Endothelial cell of umbilical vein (primary cell): ENCODE measurements around the gene LCOR. TPM values are rescaled to one million over a fixed set of nuclear protein-coding genes. Genes with fewer than 3 reads are reported as not detected.

Source experiments
- BruUV-seq: library from RNA; stranded (reverse); fragments of 400-500 nt; replicated peaks from 2 replicates; lab custom pipeline; 2021; lab: Mats Ljungman, UMichigan
- CTCF ChIA-PET: fragments of 300-600, 350-600 bp; sonication (Branson Sonifier 250); formaldehyde crosslinking; loops from one replicate; lab custom pipeline; 2021; ENCODE audit warnings: antibody characterized with exemption, inconsistent platforms; lab: Charles Lee
- POLR2A ChIA-PET: fragments of 300-600, 350-600 bp; sonication (Branson Sonifier 250); formaldehyde crosslinking; loops from one replicate; lab custom pipeline; 2021; ENCODE audit warnings: antibody characterized with exemption, inconsistent platforms; lab: Charles Lee
- DNase-seq: peaks from one replicate; pipeline ENCODE4 v3.0.0-alpha.2; 2011; ENCODE audit warnings: low read depth, low spot score
- FAIRE-seq: peaks from 2 replicates; lab custom pipeline; 2011; peaks lifted over from hg19 to GRCh38; lab: Jason Lieb, UNC
- H2AFZ ChIP-seq: 2 replicates; pipeline ENCODE4 v1.6.0; 2012; ENCODE audit warnings: low read depth, low read length, control low read depth, inconsistent platforms
- H3K27ac ChIP-seq: 2 replicates; pipeline ENCODE4 v1.5.1; 2011; ENCODE audit warnings: low read depth, mild to moderate bottlenecking, control low read depth, low read length, moderate library complexity; ENCODE audit not compliant: insufficient read depth
- H3K27me3 ChIP-seq, 2 experiments: 2 replicates each; pipeline versions ENCODE4 v1.6.0 to v1.6.1; 2011; ENCODE audit warnings: low read length in 2 of 2, mixed read lengths in 1 of 2; ENCODE audit not compliant: control insufficient read depth in 2 of 2, insufficient read depth in 2 of 2
- H3K36me3 ChIP-seq, 2 experiments: 2 replicates in 1 of 2; 3 replicates in 1 of 2; pipeline ENCODE4 v1.5.1; 2011; ENCODE audit warnings: low read length in 2 of 2, mild to moderate bottlenecking in 1 of 2, moderate library complexity in 1 of 2; ENCODE audit not compliant: control insufficient read depth in 2 of 2, insufficient read depth in 2 of 2; ENCODE audit errors: extremely low read depth in 1 of 2
- H3K4me1 ChIP-seq: 3 replicates; pipeline ENCODE4 v1.5.1; 2011; ENCODE audit warnings: mild to moderate bottlenecking, low read length; ENCODE audit not compliant: control insufficient read depth, insufficient read depth; ENCODE audit errors: extremely low read depth
- H3K4me2 ChIP-seq: 2 replicates; pipeline ENCODE4 v1.6.1; 2011; ENCODE audit warnings: low read length, control low read depth, mixed read lengths; ENCODE audit not compliant: insufficient read depth
- H3K4me3 ChIP-seq, 3 experiments: fragments of 200-600 bp in 1 of 3; sonication (generic), shearing (Covaris generic) in 1 of 3; replicated peaks in 1 of 3; 2 replicates each; pipeline ENCODE4 v1.5.1; 2011 to 2016; ENCODE audit warnings: control low read depth in 3 of 3, low read length in 3 of 3, mild to moderate bottlenecking in 2 of 3, inconsistent platforms in 1 of 3, low read depth in 1 of 3, moderate library complexity in 1 of 3; ENCODE audit not compliant: insufficient read depth in 1 of 3
- H3K79me2 ChIP-seq: 2 replicates; pipeline ENCODE4 v1.6.0; 2012; ENCODE audit warnings: low read length, inconsistent platforms; ENCODE audit not compliant: control insufficient read depth, insufficient read depth
- H3K9ac ChIP-seq: replicated peaks from 2 replicates; pipeline ENCODE3; 2011; ENCODE audit warnings: low read length, control low read depth; ENCODE audit not compliant: insufficient read depth; ENCODE audit errors: extremely low read depth
- H3K9me1 ChIP-seq: replicated peaks from 3 replicates; pipeline ENCODE4 v1.6.0; 2011; ENCODE audit warnings: mild to moderate bottlenecking, low read length; ENCODE audit not compliant: control insufficient read depth, insufficient read depth; ENCODE audit errors: extremely low read depth
- H3K9me3 ChIP-seq: replicated peaks from 2 replicates; pipeline ENCODE4 v1.5.1; 2012; ENCODE audit warnings: low read length, inconsistent platforms; ENCODE audit not compliant: control insufficient read depth, insufficient read depth
- H4K20me1 ChIP-seq: replicated peaks from 2 replicates; pipeline ENCODE3; 2011; ENCODE audit warnings: mild to moderate bottlenecking, low read length; ENCODE audit not compliant: control insufficient read depth, insufficient read depth; ENCODE audit errors: extremely low read depth
- CTCF ChIP-seq, 2 donors: IDR thresholded peaks; 1 replicate in 1 of 2; 2 replicates in 1 of 2; pipeline ENCODE4 v1.5.1; 2011; ENCODE audit warnings: low read length in 2 of 2, mild to moderate bottlenecking in 2 of 2, moderate library complexity in 2 of 2, control low read depth in 1 of 2, inconsistent platforms in 1 of 2, low read depth in 1 of 2; ENCODE audit not compliant: insufficient read depth in 1 of 2; ENCODE audit errors: extremely low read depth in 1 of 2
- EZH2 ChIP-seq: IDR thresholded peaks from 2 replicates; pipeline ENCODE4 v1.6.1; 2012; ENCODE audit warnings: borderline replicate concordance, low read depth, mild to moderate bottlenecking, moderate library complexity, low read length, inconsistent platforms; ENCODE audit not compliant: severe bottlenecking
- FOS ChIP-seq: IDR thresholded peaks from 2 replicates; pipeline ENCODE4 v1.6.1; 2011; ENCODE audit warnings: mild to moderate bottlenecking, low read length, moderate library complexity, borderline replicate concordance; ENCODE audit not compliant: insufficient read depth
- GATA2 ChIP-seq: IDR thresholded peaks from 2 replicates; pipeline ENCODE4 v1.7.0; 2011; ENCODE audit warnings: low read depth, mild to moderate bottlenecking, moderate library complexity, mixed read lengths, low read length; ENCODE audit not compliant: insufficient read length, insufficient read depth
- JUN ChIP-seq: IDR thresholded peaks from 2 replicates; pipeline ENCODE4 v1.6.1; 2011; ENCODE audit warnings: borderline replicate concordance, low read depth; ENCODE audit not compliant: insufficient read length, insufficient read depth
- MAX ChIP-seq: IDR thresholded peaks from 2 replicates; pipeline ENCODE4 v1.6.1; 2011; ENCODE audit not compliant: insufficient read depth, insufficient read length
- MYC ChIP-seq: IDR thresholded peaks from one replicate; pipeline ENCODE4 v1.6.1; 2011; ENCODE audit warnings: mild to moderate bottlenecking, low read depth, low read length
- POLR2A ChIP-seq: IDR thresholded peaks from 2 replicates; pipeline ENCODE4 v1.6.1; 2012; ENCODE audit warnings: low read depth, mild to moderate bottlenecking, control low read depth, low read length
- POLR2AphosphoS5 ChIP-seq: IDR thresholded peaks from 2 replicates; pipeline ENCODE4 v1.6.1; 2012; ENCODE audit warnings: low read depth, mild to moderate bottlenecking, control low read depth, low read length, moderate library complexity; ENCODE audit not compliant: insufficient read depth
- dilution Hi-C: fragments of 300-500 bp; cut with MboI; formaldehyde crosslinking; loops from one replicate; pipeline ENCODE4 v1.15.0; 2019; ENCODE audit warnings: low sequenced_read_pairs; ENCODE audit not compliant: extremely low pct_ligation_motif_present
- intact Hi-C: fragments of 100-400 bp; cut with micrococcal nuclease; formaldehyde crosslinking; loops from one replicate; pipeline ENCODE4 v1.10.0; 2022
- polyA plus RNA-seq, 4 experiments: library from polyadenylated mRNA; depleted of rRNA in 3 of 4; stranded (reverse) in 3 of 4; unstranded in 1 of 4; fragments of >200 nt; gene quantifications; 2 replicates each; pipeline versions ENCODE4 v1.2.1 to v1.2.3, GENCODE V29; 2011 to 2012; ENCODE audit warnings: missing spikeins in 1 of 4
- total RNA-seq: library from RNA; stranded (reverse); gene quantifications from 2 replicates; pipeline ENCODE4 v1.2.3, GENCODE V29; 2021

The LCOR gene
- total and polyA plus RNA-seq, 2 donors (not counting 3 experiments of a cell fraction or from before 2014, with no cell fraction given) = 11.6 to 39.0 TPM

GRCh38 chr10:96784253-96784652 lies 47.8 kb upstream of the LCOR start:
- intact Hi-C loops = no loop called here
- BruUV-seq = no TSS peak
- no peak for FAIRE-seq

More at GRCh38 chr10:96784253-96784652, 47.8 kb upstream of the LCOR start:
- no peaks in the 10 kb centered on the region for H4K20me1 ChIP-seq
- no peak overlapping the region for H3K27ac ChIP-seq
- H3K9me3 ChIP-seq = no peaks in the 10 kb centered on the region
- H3K9me1 ChIP-seq = no peaks in the 10 kb centered on the region
- ChIA-PET POLR2A (no interaction called here), CTCF (interaction anchor here (0.7 kb wide), 1 partner anchor 21 kb away, joined by 3 read pairs; no protein-coding TSS in a partner anchor)
- TF ChIP-seq FOS (no peak), MAX (no peak), CTCF (IDR thresholded peaks at IDR 0.05; ENCODE audit: extremely low read depth in 1 of 2, insufficient read depth in 1 of 2, low read depth in 1 of 2, low read length in 2 of 2) (no peak), GATA2 (no peak), JUN (no peak), MYC (no peak), POLR2AphosphoS5 (no peak), EZH2 (no peak), POLR2A (no peak)
- H3K4me2 ChIP-seq = no peak overlapping the region
- no peaks in the 10 kb centered on the region for H3K79me2 ChIP-seq
- no peaks in the 10 kb centered on the region for H3K4me1 ChIP-seq
- DNase-seq = no peak
- H3K36me3 ChIP-seq = no peaks in the 10 kb centered on the region
- dilution Hi-C loops = no loop called here
- H2AFZ ChIP-seq = no peak overlapping the region
- no peaks in the 10 kb centered on the region for H3K27me3 ChIP-seq
- H3K4me3 ChIP-seq = no peak overlapping the region
- no peak overlapping the region for H3K9ac ChIP-seq
